H1 (cell line): ENCODE data around the gene DENND1A. TPM values are rescaled to one million over a fixed set of nuclear protein-coding genes. Genes with fewer than 3 reads are reported as not detected.

Source experiments
- CTCF ChIA-PET: fragments of 300-600 bp; sonication (Branson Sonifier 250); formaldehyde crosslinking; loops from one replicate; lab custom pipeline; 2021; ENCODE audit not compliant: partially characterized antibody; lab: Charles Lee
- POLR2A ChIA-PET: fragments of 300-600 bp; sonication (Branson Sonifier 250); formaldehyde crosslinking; loops from one replicate; lab custom pipeline; 2021; ENCODE audit warnings: inconsistent platforms; ENCODE audit not compliant: partially characterized antibody; lab: Charles Lee
- DNase-seq, 2 experiments: peaks; one replicate each; pipeline versions ENCODE4 v3.0.0 to v3.0.0-alpha.2; 2010 to 2022; ENCODE audit warnings: low spot score in 2 of 2, low read depth in 1 of 2, mixed read lengths in 1 of 2
- FAIRE-seq: peaks from 2 replicates; lab custom pipeline; 2011; peaks lifted over from hg19 to GRCh38; lab: Jason Lieb, UNC
- H2AFZ ChIP-seq: 2 replicates; pipeline ENCODE4 v1.8.1; 2012; ENCODE audit warnings: low read length, inconsistent platforms
- H2AK5ac ChIP-seq: 2 replicates; pipeline ENCODE4 v1.6.1; 2013; ENCODE audit warnings: low read depth, low read length
- H2BK120ac ChIP-seq: replicated peaks from 2 replicates; pipeline ENCODE3; 2013; ENCODE audit warnings: low read depth, low read length, inconsistent platforms
- H2BK12ac ChIP-seq: 2 replicates; pipeline ENCODE4 v1.6.1; 2013; ENCODE audit warnings: low read depth, low read length
- H2BK15ac ChIP-seq: 2 replicates; pipeline ENCODE4 v1.6.1; 2013; ENCODE audit warnings: low read length
- H2BK20ac ChIP-seq: 2 replicates; pipeline ENCODE4 v1.6.1; 2013; ENCODE audit warnings: low read length
- H2BK5ac ChIP-seq: 2 replicates; pipeline ENCODE4 v1.6.1; 2013; ENCODE audit warnings: low read depth, low read length
- H3K14ac ChIP-seq: 2 replicates; pipeline ENCODE4 v1.6.1; 2013; ENCODE audit warnings: inconsistent platforms; ENCODE audit not compliant: insufficient read length
- H3K18ac ChIP-seq: 2 replicates; pipeline ENCODE4 v1.6.1; 2013; ENCODE audit warnings: low read length; ENCODE audit errors: extremely low read depth
- H3K23ac ChIP-seq: 2 replicates; pipeline ENCODE4 v1.6.1; 2013; ENCODE audit warnings: inconsistent platforms; ENCODE audit not compliant: insufficient read length
- H3K23me2 ChIP-seq: 2 replicates; pipeline ENCODE4 v1.6.1; 2013; ENCODE audit warnings: low read depth, low read length
- H3K27ac ChIP-seq: 2 replicates; pipeline ENCODE4 v1.6.1; 2011; ENCODE audit warnings: low read depth, low read length, inconsistent platforms
- H3K27me3 ChIP-seq, 4 experiments: replicated peaks in 1 of 4; 1 replicate in 1 of 4; 2 replicates in 3 of 4; pipeline versions ENCODE4 v1.6.1 to v1.8.1; 2011 to 2013; ENCODE audit warnings: low read length in 3 of 4, mild to moderate bottlenecking in 3 of 4, inconsistent platforms in 2 of 4, mixed read lengths in 2 of 4, moderate library complexity in 1 of 4; ENCODE audit not compliant: control insufficient read depth in 3 of 4, insufficient read depth in 3 of 4; ENCODE audit errors: extremely low read depth in 1 of 4
- H3K36me3 ChIP-seq, 4 experiments: 2 replicates each; pipeline versions ENCODE4 v1.6.1 to v1.8.1; 2011 to 2013; ENCODE audit warnings: mild to moderate bottlenecking in 4 of 4, low read length in 3 of 4, moderate library complexity in 2 of 4, control low read depth in 1 of 4, inconsistent platforms in 1 of 4; ENCODE audit not compliant: insufficient read depth in 4 of 4, control insufficient read depth in 2 of 4
- H3K4ac ChIP-seq: replicated peaks from 2 replicates; pipeline ENCODE3; 2013; ENCODE audit warnings: low read length, low read depth, mixed read lengths, inconsistent platforms; ENCODE audit not compliant: insufficient read length
- H3K4me1 ChIP-seq, 4 experiments: replicated peaks in 1 of 4; 1 replicate in 1 of 4; 2 replicates in 3 of 4; pipeline versions ENCODE4 v1.6.1 to v1.8.1; 2011 to 2013; ENCODE audit warnings: low read length in 3 of 4, inconsistent platforms in 2 of 4, mixed read lengths in 1 of 4; ENCODE audit not compliant: insufficient read depth in 4 of 4, control insufficient read depth in 3 of 4
- H3K4me2 ChIP-seq, 2 experiments: 2 replicates each; pipeline versions ENCODE4 v1.6.1 to v1.8.1; 2011 to 2013; ENCODE audit warnings: low read depth in 2 of 2, low read length in 2 of 2, control low read depth in 1 of 2, inconsistent platforms in 1 of 2, mild to moderate bottlenecking in 1 of 2; ENCODE audit not compliant: insufficient read depth in 1 of 2
- H3K4me3 ChIP-seq, 4 experiments: fragments of 200-600, 300-600 bp in 1 of 4; sonication (generic), shearing (Covaris generic), sonication (Bioruptor Twin) in 1 of 4; 2 replicates each; pipeline versions ENCODE4 v1.5.1 to v1.8.1; 2011 to 2016; ENCODE audit warnings: low read length in 4 of 4, low read depth in 3 of 4, control low read depth in 2 of 4, inconsistent platforms in 2 of 4, mild to moderate bottlenecking in 2 of 4, mixed read lengths in 1 of 4, moderate library complexity in 1 of 4; ENCODE audit not compliant: insufficient read depth in 2 of 4; ENCODE audit errors: extremely low read depth in 1 of 4
- H3K56ac ChIP-seq: replicated peaks from 2 replicates; pipeline ENCODE3; 2013; ENCODE audit warnings: low read depth, mild to moderate bottlenecking, mixed read lengths, low read length, inconsistent platforms; ENCODE audit not compliant: insufficient read length
- H3K79me1 ChIP-seq: 2 replicates; pipeline ENCODE4 v1.6.1; 2013; ENCODE audit warnings: low read depth, low read length, control low read depth
- H3K79me2 ChIP-seq, 2 experiments: 2 replicates each; pipeline versions ENCODE4 v1.6.1 to v1.8.1; 2012 to 2013; ENCODE audit warnings: low read length in 2 of 2, mild to moderate bottlenecking in 2 of 2, inconsistent platforms in 1 of 2; ENCODE audit not compliant: insufficient read depth in 2 of 2, control insufficient read depth in 1 of 2
- H3K9ac ChIP-seq, 4 experiments: replicated peaks in 1 of 4; 1 replicate in 1 of 4; 2 replicates in 3 of 4; pipeline versions ENCODE4 v1.6.1 to v1.8.1; 2011 to 2013; ENCODE audit warnings: low read depth in 3 of 4, low read length in 3 of 4, control low read depth in 2 of 4, mild to moderate bottlenecking in 2 of 4, moderate library complexity in 2 of 4, inconsistent platforms in 1 of 4; ENCODE audit errors: extremely low read depth in 1 of 4
- H3K9me3 ChIP-seq, 2 experiments: 2 replicates each; pipeline versions ENCODE4 v1.6.1 to v1.8.1; 2012 to 2013; ENCODE audit warnings: mild to moderate bottlenecking in 2 of 2, moderate library complexity in 2 of 2, control low read depth in 1 of 2, inconsistent platforms in 1 of 2, low read depth in 1 of 2, low read length in 1 of 2, mixed read lengths in 1 of 2; ENCODE audit not compliant: insufficient read depth in 2 of 2
- H4K20me1 ChIP-seq, 2 experiments: replicated peaks in 1 of 2; 2 replicates each; pipeline versions ENCODE3 to v1.8.1; 2011 to 2013; ENCODE audit warnings: inconsistent platforms in 2 of 2, low read length in 2 of 2, mild to moderate bottlenecking in 1 of 2; ENCODE audit not compliant: insufficient read depth in 2 of 2, control insufficient read depth in 1 of 2
- H4K5ac ChIP-seq: 2 replicates; pipeline ENCODE4 v1.6.1; 2013; ENCODE audit warnings: low read length, low read depth, mixed read lengths, inconsistent platforms; ENCODE audit not compliant: insufficient read length
- H4K8ac ChIP-seq: 2 replicates; pipeline ENCODE4 v1.8.0; 2013; ENCODE audit warnings: mild to moderate bottlenecking, moderate library complexity, low read length, inconsistent platforms; ENCODE audit not compliant: insufficient read depth; ENCODE audit errors: extremely low read depth
- H4K91ac ChIP-seq: replicated peaks from 2 replicates; pipeline ENCODE3; 2013; ENCODE audit warnings: low read length, mixed read lengths, inconsistent platforms; ENCODE audit not compliant: insufficient read length
- CTCF ChIP-seq, 3 experiments: IDR thresholded peaks; 1 replicate in 2 of 3; 2 replicates in 1 of 3; pipeline versions ENCODE4 v1.5.1 to v1.6.1; 2011; ENCODE audit warnings: low read length in 3 of 3, mild to moderate bottlenecking in 3 of 3, inconsistent platforms in 2 of 3, low read depth in 1 of 3, moderate library complexity in 1 of 3; ENCODE audit not compliant: insufficient read depth in 1 of 3; ENCODE audit errors: control extremely low read depth in 1 of 3
- FOSL1 ChIP-seq: IDR thresholded peaks from 2 replicates; pipeline ENCODE4 v1.6.1; 2011; ENCODE audit warnings: mild to moderate bottlenecking, low read depth, low read length, moderate library complexity; ENCODE audit not compliant: insufficient read depth
- GTF2F1 ChIP-seq: IDR thresholded peaks from 2 replicates; pipeline ENCODE4 v1.6.1; 2012; ENCODE audit warnings: low read depth, low read length, improper control_type of control experiment, borderline replicate concordance
- KDM4A ChIP-seq: IDR thresholded peaks from one replicate; pipeline ENCODE4 v1.7.1; 2012; ENCODE audit warnings: low read depth, mild to moderate bottlenecking, moderate library complexity, low read length, inconsistent platforms; ENCODE audit not compliant: severe bottlenecking
- RBBP5 ChIP-seq: IDR thresholded peaks from 2 replicates; pipeline ENCODE4 v1.7.1; 2012; ENCODE audit warnings: low read depth, mild to moderate bottlenecking, inconsistent platforms, low read length, moderate library complexity, borderline replicate concordance
- SIN3A ChIP-seq, 2 experiments: IDR thresholded peaks in 1 of 2; conservative IDR thresholded peaks in 1 of 2; 2 replicates each; pipeline ENCODE4 v1.6.1; 2011 to 2012; ENCODE audit warnings: low read length in 2 of 2, improper control_type of control experiment in 1 of 2, low read depth in 1 of 2, mild to moderate bottlenecking in 1 of 2
- SP1 ChIP-seq: IDR thresholded peaks from 2 replicates; pipeline ENCODE4 v1.6.1; 2011; ENCODE audit warnings: low read depth, low read length
- WGBS, 2 experiments: shearing (Covaris generic) in 1 of 2; methylation state at CpG; one replicate each; pipeline versions ENCODE4 v1.1.6 to v1.1.7; 2013 to 2015; ENCODE audit warnings: low lambda C conversion rate in 2 of 2, mixed read lengths in 2 of 2, inconsistent platforms in 1 of 2, low coverage in 1 of 2, missing lambda C conversion rate in 1 of 2; ENCODE audit not compliant: insufficient replicate concordance in 2 of 2, insufficient coverage in 1 of 2, insufficient read length in 1 of 2; ENCODE audit errors: extremely low coverage in 1 of 2, missing lambda C conversion rate in 1 of 2; 5-methylcytosine and 5-hydroxymethylcytosine counted together
- polyA plus RNA-seq, 7 experiments: library from polyadenylated mRNA; depleted of rRNA in 3 of 7; stranded (reverse) in 5 of 7; unstranded in 2 of 7; fragments of >200 nt in 5 of 7; fragments of 200-250 nt in 2 of 7; gene quantifications; 1 replicate in 5 of 7; 2 replicates in 1 of 7; 4 replicates in 1 of 7; pipeline versions ENCODE4 v1.2.1 to v1.2.3, GENCODE V29; 2011 to 2013; ENCODE audit warnings: missing spikeins in 2 of 7, mixed read lengths in 2 of 7
- total RNA-seq: library from RNA; stranded (reverse); fragmentation: NEBNext Ultra II Directional; extraction: Animal tissue kit (Norgen Biotek cat#: 25700); gene quantifications from 2 replicates; pipeline ENCODE4 v1.2.1, GENCODE V29; 2021

Gene DENND1A
- total and polyA plus RNA-seq, 2 of the 8 experiments (the other 6 are each of a cell fraction or from before 2014, with no cell fraction given) = 24.1 to 26.4 TPM

GRCh38 chr9:123911024-123911423 lies 18.9 kb downstream of the DENND1A start:
- Histone ChIP-seq H3K4ac (no peak overlapping the region), H4K20me1 (no peaks in the 10 kb centered on the region), H2AFZ (no peak overlapping the region), H3K9me3 (no peaks in the 10 kb centered on the region), H2BK20ac (no peak overlapping the region), H3K14ac (no peak overlapping the region), H3K4me2 (no peak overlapping the region), H3K9ac (no peak overlapping the region), H3K56ac (no peak overlapping the region)
- CTCF ChIA-PET = no interaction called here
- DNase-seq = no peak
- TF ChIP-seq FOSL1 = no peak
- TF ChIP-seq GTF2F1 = no peak
- no peak for TF ChIP-seq SIN3A (conservative IDR thresholded peaks at IDR 0.05 in 1 of 2, IDR thresholded peaks at IDR 0.05 in 1 of 2; ENCODE audit: low read depth in 1 of 2, low read length in 2 of 2)
- no peak for TF ChIP-seq RBBP5
- TF ChIP-seq SP1 = no peak
- no peak for TF ChIP-seq KDM4A
- TF ChIP-seq CTCF (IDR thresholded peaks at IDR 0.05; ENCODE audit: control extremely low read depth in 1 of 3, insufficient read depth in 1 of 3, low read depth in 1 of 3, low read length in 3 of 3) = no peak
- TF ChIP-seq, all 59 proteins: peak for 0
- H2BK120ac ChIP-seq = no peak overlapping the region
- 72% methylated on average over 1 of the region's 1 CpG; no CpG with 5 or more reads in 1 of the 2 experiments for WGBS, 2 experiments
- H3K79me1 ChIP-seq = peaks cover 4% of the 10 kb centered on the region; the same call in 1 of the 2 replicates
- H4K5ac ChIP-seq = no peak overlapping the region
- H4K8ac ChIP-seq = no peak overlapping the region
- POLR2A ChIA-PET = no interaction called here
- no peak for FAIRE-seq
- H3K36me3 ChIP-seq = no peaks in the 10 kb centered on the region; a peak in 1 of 8 replicates
- no peaks in the 10 kb centered on the region for H3K23me2 ChIP-seq
- H3K23ac ChIP-seq = no peak overlapping the region
- no peak overlapping the region for H2AK5ac ChIP-seq
- H3K27ac ChIP-seq = no peak overlapping the region
- H3K18ac ChIP-seq = no peak overlapping the region
- H3K27me3 ChIP-seq = no peaks in the 10 kb centered on the region
- no peak overlapping the region for H2BK5ac ChIP-seq
- H2BK15ac ChIP-seq = no peak overlapping the region
- H3K4me1 ChIP-seq = peaks cover 0 to 4% (median 2%) of the 10 kb centered on the region in 4 experiments; a peak in 4 of 7 replicates
- H3K4me3 ChIP-seq = no peak overlapping the region
- no peak overlapping the region for H2BK12ac ChIP-seq
- H3K79me2 ChIP-seq = peaks cover 0 to 47% of the 10 kb centered on the region in 2 experiments; a peak in 2 of 4 replicates
- H4K91ac ChIP-seq = no peak overlapping the region
